K562 (cell line): Measurements from ENCODE around the gene VIM.

Experiments
- CTCF ChIP-seq, 3 experiments: IDR thresholded peaks in 2 of 3; conservative IDR thresholded peaks in 1 of 3; 2 replicates each; pipeline ENCODE4 v1.5.1; 2011 to 2012; ENCODE audit warnings: low read length in 3 of 3, mild to moderate bottlenecking in 3 of 3, control low read depth in 2 of 3, improper control_type of control experiment in 1 of 3, inconsistent platforms in 1 of 3, low read depth in 1 of 3, mixed read lengths in 1 of 3, moderate library complexity in 1 of 3; ENCODE audit not compliant: insufficient read depth in 2 of 3
- HCFC1 ChIP-seq: IDR thresholded peaks from 2 replicates; pipeline ENCODE4 v1.6.1; 2012; ENCODE audit warnings: low read depth, low read length, improper control_type of control experiment
- JUND ChIP-seq, 2 experiments: IDR thresholded peaks; 2 replicates in 1 of 2; 3 replicates in 1 of 2; pipeline ENCODE4 v1.6.1; 2011; ENCODE audit warnings: borderline replicate concordance in 2 of 2, low read depth in 2 of 2, low read length in 2 of 2, improper control_type of control experiment in 1 of 2, missing biosample characterization in 1 of 2, missing genetic modification characterization in 1 of 2, missing genetic modification reagents in 1 of 2
- SIN3B ChIP-seq: fragments of 450-650 bp; IDR thresholded peaks from 2 replicates; pipeline ENCODE4 v1.6.1; 2017; ENCODE audit warnings: low read depth, mild to moderate bottlenecking, moderate library complexity
- SPI1 ChIP-seq: IDR thresholded peaks from 2 replicates; pipeline ENCODE4 v1.6.1; 2011; ENCODE audit warnings: low read depth, low read length, control low read depth, borderline replicate concordance
- SRSF3 ChIP-seq: fragments of 200-400 bp; formaldehyde crosslinking; IDR thresholded peaks from 2 replicates; pipeline ENCODE4 v1.6.1; 2016; ENCODE audit warnings: mild to moderate bottlenecking, low read length, moderate library complexity; ENCODE audit not compliant: insufficient read depth

DNA sequence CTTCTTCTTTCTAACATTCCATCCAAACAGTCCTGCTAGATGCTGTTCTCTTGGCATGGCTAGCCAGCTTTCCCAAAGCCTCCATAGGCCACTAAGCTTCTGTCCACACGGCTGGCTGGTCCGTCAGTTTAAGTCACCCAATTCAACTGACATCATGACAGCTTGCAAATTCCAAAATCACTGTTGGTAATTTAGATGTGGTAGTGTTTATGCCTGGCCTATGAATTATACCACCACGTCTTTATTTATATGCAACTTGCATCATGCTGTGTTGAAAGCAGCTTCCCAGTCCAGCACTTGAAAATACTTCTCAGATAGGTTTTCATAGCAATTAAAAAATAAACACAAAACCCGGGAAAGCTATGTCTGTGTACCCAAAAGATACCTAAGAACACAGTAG, 2.2 kb upstream of the VIM start:
- TF ChIP-seq JUND (IDR thresholded peaks at IDR 0.05; ENCODE audit: borderline replicate concordance, low read depth, low read length) (no peak), JUND (tag; IDR thresholded peaks at IDR 0.05; ENCODE audit: borderline replicate concordance, low read depth, low read length) (no peak), SIN3B (no peak), CTCF (IDR thresholded peaks at IDR 0.05 in 2 of 3, conservative IDR thresholded peaks at IDR 0.05 in 1 of 3; ENCODE audit: insufficient read depth in 2 of 3, low read depth in 1 of 3, low read length in 3 of 3) (no peak), HCFC1 (no peak), SPI1 (no peak), SRSF3 (no peak)
